ENCODE results near the gene DIRAS2. TPM values are rescaled to one million over a fixed set of nuclear protein-coding genes. Genes with fewer than 3 reads are reported as not detected.

Gene DIRAS2
- total RNA-seq, 2 experiments from 2014 or later: not detected

DNA sequence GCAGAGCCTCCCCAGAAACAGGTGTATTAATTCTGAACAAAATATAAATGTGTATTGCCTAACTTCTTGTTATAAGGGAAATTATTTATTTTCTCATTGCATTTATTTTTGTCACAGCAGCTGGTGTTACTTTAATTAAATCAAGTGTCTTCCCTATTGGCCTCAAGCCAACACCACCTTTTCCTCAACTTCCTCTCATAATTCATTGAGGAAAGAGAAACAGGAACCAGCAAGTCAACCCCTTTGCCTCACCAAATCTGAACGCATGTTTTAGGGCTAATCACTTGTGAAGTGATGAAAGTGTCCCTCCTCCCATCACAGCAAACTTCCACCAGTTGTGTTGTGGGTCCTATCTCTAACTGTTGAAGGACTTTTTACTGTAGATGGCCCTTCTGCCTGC is 73.1 kb downstream of the DIRAS2 start:
- Histone ChIP-seq H3K4me3 (ENCODE audit: low read depth, low read length, poor library complexity, severe bottlenecking) (no peak overlapping the region), H3K79me2 (ENCODE audit: insufficient read depth, low read depth, low read length) (no peaks in the 10 kb centered on the region), H3K36me3 (ENCODE audit: insufficient read depth, low read length) (no peaks in the 10 kb centered on the region), H4K20me1 (ENCODE audit: insufficient read depth, low read length) (no peaks in the 10 kb centered on the region), H3K4me2 (ENCODE audit: low read length) (no peak overlapping the region), H2AFZ (ENCODE audit: low read length) (no peak overlapping the region), H3K9me2 (ENCODE audit: insufficient read depth, low read length) (no peaks in the 10 kb centered on the region), H3K9me3 (ENCODE audit: low read length) (no peaks in the 10 kb centered on the region), H3K27ac (ENCODE audit: low read depth, low read length, poor library complexity, severe bottlenecking) (no peak overlapping the region), H3K4me1 (ENCODE audit: insufficient read depth, low read length, poor library complexity, severe bottlenecking) (no peaks in the 10 kb centered on the region)
- CTCF ChIA-PET (ENCODE audit: unreplicated experiment): no interaction called here
- intact Hi-C loops (cut with micrococcal nuclease; ENCODE audit: unreplicated experiment): no loop called here
- TF ChIP-seq EZH2phosphoT487 (IDR thresholded peaks at IDR 0.05; ENCODE audit: borderline replicate concordance, low read depth, low read length) (no peak), CTCF (conservative IDR thresholded peaks at IDR 0.05; ENCODE audit: low read length) (no peak)
- POLR2A ChIA-PET: interaction anchor here (0.5 to 1.8 kb wide), 3 partner anchors 14 to 435 kb away, joined by 3 to 6 read pairs (median 4); no protein-coding TSS in a partner anchor
- DNase-seq (ENCODE audit: low spot score): no peak
- no TSS peak for BruUV-seq (replicated peaks)

DNA sequence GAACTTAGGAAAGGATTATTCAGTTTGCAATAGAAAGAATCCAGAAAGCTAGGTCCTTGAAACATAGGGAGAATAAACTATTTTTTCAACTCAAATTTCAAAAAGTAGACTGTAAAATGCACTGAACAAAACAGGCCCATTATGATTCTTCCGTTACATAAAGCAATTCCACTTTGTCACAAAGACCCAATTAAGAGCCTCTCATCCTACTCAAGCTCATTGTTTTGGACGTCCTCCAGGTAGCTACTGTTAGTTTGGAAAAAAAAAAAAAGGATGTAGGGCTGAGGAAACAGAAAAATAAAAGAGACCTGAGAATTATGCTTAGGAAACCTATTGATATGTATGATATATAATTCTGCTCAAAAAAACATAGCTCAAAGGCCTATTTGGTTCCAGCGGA is 74.0 kb downstream of the DIRAS2 start:
- no peak for TF ChIP-seq EZH2phosphoT487 (IDR thresholded peaks at IDR 0.05; ENCODE audit: borderline replicate concordance, low read depth, low read length)
- no peak for TF ChIP-seq CTCF (conservative IDR thresholded peaks at IDR 0.05; ENCODE audit: low read length)
- DNase-seq (ENCODE audit: low spot score): no peak
- Histone ChIP-seq H3K4me1 (ENCODE audit: insufficient read depth, low read length, poor library complexity, severe bottlenecking) (no peaks in the 10 kb centered on the region), H3K36me3 (ENCODE audit: insufficient read depth, low read length) (no peaks in the 10 kb centered on the region), H3K79me2 (ENCODE audit: insufficient read depth, low read depth, low read length) (no peaks in the 10 kb centered on the region), H3K9me2 (ENCODE audit: insufficient read depth, low read length) (no peaks in the 10 kb centered on the region), H3K27ac (ENCODE audit: low read depth, low read length, poor library complexity, severe bottlenecking) (no peak overlapping the region), H2AFZ (ENCODE audit: low read length) (no peak overlapping the region), H3K4me2 (ENCODE audit: low read length) (no peak overlapping the region), H4K20me1 (ENCODE audit: insufficient read depth, low read length) (no peaks in the 10 kb centered on the region), H3K9me3 (ENCODE audit: low read length) (no peaks in the 10 kb centered on the region), H3K4me3 (ENCODE audit: low read depth, low read length, poor library complexity, severe bottlenecking) (no peak overlapping the region)
- ChIA-PET POLR2A (interaction anchor here (0.5 to 1.8 kb wide), 4 partner anchors 13 to 434 kb away, joined by 3 to 6 read pairs (median 4); no protein-coding TSS in a partner anchor), CTCF (ENCODE audit: unreplicated experiment) (no interaction called here)
- no TSS peak for BruUV-seq (replicated peaks)
- intact Hi-C loops (cut with micrococcal nuclease; ENCODE audit: unreplicated experiment): no loop called here

- no peak overlapping the region for H3K4me3 ChIP-seq (ENCODE audit: low read depth, low read length, poor library complexity, severe bottlenecking)
- TF ChIP-seq EZH2phosphoT487 (IDR thresholded peaks at IDR 0.05; ENCODE audit: borderline replicate concordance, low read depth, low read length): no peak
- TF ChIP-seq CTCF (conservative IDR thresholded peaks at IDR 0.05; ENCODE audit: low read length): no peak
- POLR2A ChIA-PET: no interaction called here
- no peaks in the 10 kb centered on the region for H3K9me2 ChIP-seq (ENCODE audit: insufficient read depth, low read length)
- no peak for DNase-seq (ENCODE audit: low spot score)
- no peaks in the 10 kb centered on the region for H3K9me3 ChIP-seq (ENCODE audit: low read length)
- no peaks in the 10 kb centered on the region for H3K36me3 ChIP-seq (ENCODE audit: insufficient read depth, low read length)
- no peaks in the 10 kb centered on the region for H3K79me2 ChIP-seq (ENCODE audit: insufficient read depth, low read depth, low read length)
- H4K20me1 ChIP-seq (ENCODE audit: insufficient read depth, low read length): no peaks in the 10 kb centered on the region
- no TSS peak for BruUV-seq (replicated peaks)
- H2AFZ ChIP-seq (ENCODE audit: low read length): no peak overlapping the region
- intact Hi-C loops (cut with micrococcal nuclease; ENCODE audit: unreplicated experiment): no loop called here
- H3K27ac ChIP-seq (ENCODE audit: low read depth, low read length, poor library complexity, severe bottlenecking): no peak overlapping the region
- CTCF ChIA-PET (ENCODE audit: unreplicated experiment): no interaction called here
- H3K4me2 ChIP-seq (ENCODE audit: low read length): no peak overlapping the region
- H3K4me1 ChIP-seq (ENCODE audit: insufficient read depth, low read length, poor library complexity, severe bottlenecking): no peaks in the 10 kb centered on the region
Measured at GRCh38 chr9:90562229-90562628, 80.4 kb downstream of the DIRAS2 start.

Other genes with a start within 250 kb of the DIRAS2 start
- gene SYK, start 159.0 kb upstream of the DIRAS2 start, total RNA-seq (2014; rRNA removed; shearing (Covaris generic)): 106 and 112 TPM in 2 replicates
- 175 and 201 TPM in 2 replicates for gene SYK, start 159.0 kb upstream of the DIRAS2 start, total RNA-seq (2022)

All from OCI-LY7 (cell line).